Endothelial cell of umbilical vein (primary cell): ENCODE data around the gene TPM1. TPM values are rescaled to one million over a fixed set of nuclear protein-coding genes. Genes with fewer than 3 reads are reported as not detected.

ENCODE experiments used
- BruUV-seq: library from RNA; stranded (reverse); fragments of 400-500 nt; replicated peaks from 2 replicates; lab custom pipeline; 2021; lab: Mats Ljungman, UMichigan
- CTCF ChIA-PET: fragments of 300-600, 350-600 bp; sonication (Branson Sonifier 250); formaldehyde crosslinking; loops from one replicate; lab custom pipeline; 2021; ENCODE audit warnings: antibody characterized with exemption, inconsistent platforms; lab: Charles Lee
- POLR2A ChIA-PET: fragments of 300-600, 350-600 bp; sonication (Branson Sonifier 250); formaldehyde crosslinking; loops from one replicate; lab custom pipeline; 2021; ENCODE audit warnings: antibody characterized with exemption, inconsistent platforms; lab: Charles Lee
- DNase-seq: peaks from one replicate; pipeline ENCODE4 v3.0.0-alpha.2; 2011; ENCODE audit warnings: low read depth, low spot score
- FAIRE-seq: peaks from 2 replicates; lab custom pipeline; 2011; peaks lifted over from hg19 to GRCh38; lab: Jason Lieb, UNC
- H2AFZ ChIP-seq: 2 replicates; pipeline ENCODE4 v1.6.0; 2012; ENCODE audit warnings: low read depth, low read length, control low read depth, inconsistent platforms
- H3K27ac ChIP-seq: 2 replicates; pipeline ENCODE4 v1.5.1; 2011; ENCODE audit warnings: low read depth, mild to moderate bottlenecking, control low read depth, low read length, moderate library complexity; ENCODE audit not compliant: insufficient read depth
- H3K27me3 ChIP-seq, 2 experiments: 2 replicates each; pipeline versions ENCODE4 v1.6.0 to v1.6.1; 2011; ENCODE audit warnings: low read length in 2 of 2, mixed read lengths in 1 of 2; ENCODE audit not compliant: control insufficient read depth in 2 of 2, insufficient read depth in 2 of 2
- H3K36me3 ChIP-seq, 2 experiments: 2 replicates in 1 of 2; 3 replicates in 1 of 2; pipeline ENCODE4 v1.5.1; 2011; ENCODE audit warnings: low read length in 2 of 2, mild to moderate bottlenecking in 1 of 2, moderate library complexity in 1 of 2; ENCODE audit not compliant: control insufficient read depth in 2 of 2, insufficient read depth in 2 of 2; ENCODE audit errors: extremely low read depth in 1 of 2
- H3K4me1 ChIP-seq: 3 replicates; pipeline ENCODE4 v1.5.1; 2011; ENCODE audit warnings: mild to moderate bottlenecking, low read length; ENCODE audit not compliant: control insufficient read depth, insufficient read depth; ENCODE audit errors: extremely low read depth
- H3K4me2 ChIP-seq: 2 replicates; pipeline ENCODE4 v1.6.1; 2011; ENCODE audit warnings: low read length, control low read depth, mixed read lengths; ENCODE audit not compliant: insufficient read depth
- H3K4me3 ChIP-seq, 3 experiments: fragments of 200-600 bp in 1 of 3; sonication (generic), shearing (Covaris generic) in 1 of 3; replicated peaks in 1 of 3; 2 replicates each; pipeline ENCODE4 v1.5.1; 2011 to 2016; ENCODE audit warnings: control low read depth in 3 of 3, low read length in 3 of 3, mild to moderate bottlenecking in 2 of 3, inconsistent platforms in 1 of 3, low read depth in 1 of 3, moderate library complexity in 1 of 3; ENCODE audit not compliant: insufficient read depth in 1 of 3
- H3K79me2 ChIP-seq: 2 replicates; pipeline ENCODE4 v1.6.0; 2012; ENCODE audit warnings: low read length, inconsistent platforms; ENCODE audit not compliant: control insufficient read depth, insufficient read depth
- H3K9ac ChIP-seq: replicated peaks from 2 replicates; pipeline ENCODE3; 2011; ENCODE audit warnings: low read length, control low read depth; ENCODE audit not compliant: insufficient read depth; ENCODE audit errors: extremely low read depth
- H3K9me1 ChIP-seq: replicated peaks from 3 replicates; pipeline ENCODE4 v1.6.0; 2011; ENCODE audit warnings: mild to moderate bottlenecking, low read length; ENCODE audit not compliant: control insufficient read depth, insufficient read depth; ENCODE audit errors: extremely low read depth
- H3K9me3 ChIP-seq: replicated peaks from 2 replicates; pipeline ENCODE4 v1.5.1; 2012; ENCODE audit warnings: low read length, inconsistent platforms; ENCODE audit not compliant: control insufficient read depth, insufficient read depth
- H4K20me1 ChIP-seq: replicated peaks from 2 replicates; pipeline ENCODE3; 2011; ENCODE audit warnings: mild to moderate bottlenecking, low read length; ENCODE audit not compliant: control insufficient read depth, insufficient read depth; ENCODE audit errors: extremely low read depth
- EZH2 ChIP-seq: IDR thresholded peaks from 2 replicates; pipeline ENCODE4 v1.6.1; 2012; ENCODE audit warnings: borderline replicate concordance, low read depth, mild to moderate bottlenecking, moderate library complexity, low read length, inconsistent platforms; ENCODE audit not compliant: severe bottlenecking
- FOS ChIP-seq: IDR thresholded peaks from 2 replicates; pipeline ENCODE4 v1.6.1; 2011; ENCODE audit warnings: mild to moderate bottlenecking, low read length, moderate library complexity, borderline replicate concordance; ENCODE audit not compliant: insufficient read depth
- GATA2 ChIP-seq: IDR thresholded peaks from 2 replicates; pipeline ENCODE4 v1.7.0; 2011; ENCODE audit warnings: low read depth, mild to moderate bottlenecking, moderate library complexity, mixed read lengths, low read length; ENCODE audit not compliant: insufficient read length, insufficient read depth
- JUN ChIP-seq: IDR thresholded peaks from 2 replicates; pipeline ENCODE4 v1.6.1; 2011; ENCODE audit warnings: borderline replicate concordance, low read depth; ENCODE audit not compliant: insufficient read length, insufficient read depth
- MYC ChIP-seq: IDR thresholded peaks from one replicate; pipeline ENCODE4 v1.6.1; 2011; ENCODE audit warnings: mild to moderate bottlenecking, low read depth, low read length
- POLR2A ChIP-seq: IDR thresholded peaks from 2 replicates; pipeline ENCODE4 v1.6.1; 2012; ENCODE audit warnings: low read depth, mild to moderate bottlenecking, control low read depth, low read length
- POLR2AphosphoS5 ChIP-seq: IDR thresholded peaks from 2 replicates; pipeline ENCODE4 v1.6.1; 2012; ENCODE audit warnings: low read depth, mild to moderate bottlenecking, control low read depth, low read length, moderate library complexity; ENCODE audit not compliant: insufficient read depth
- dilution Hi-C: fragments of 300-500 bp; cut with MboI; formaldehyde crosslinking; loops from one replicate; pipeline ENCODE4 v1.15.0; 2019; ENCODE audit warnings: low sequenced_read_pairs; ENCODE audit not compliant: extremely low pct_ligation_motif_present
- intact Hi-C: fragments of 100-400 bp; cut with micrococcal nuclease; formaldehyde crosslinking; loops from one replicate; pipeline ENCODE4 v1.10.0; 2022
- polyA plus RNA-seq, 4 experiments: library from polyadenylated mRNA; depleted of rRNA in 3 of 4; stranded (reverse) in 3 of 4; unstranded in 1 of 4; fragments of >200 nt; gene quantifications; 2 replicates each; pipeline versions ENCODE4 v1.2.1 to v1.2.3, GENCODE V29; 2011 to 2012; ENCODE audit warnings: missing spikeins in 1 of 4
- total RNA-seq: library from RNA; stranded (reverse); gene quantifications from 2 replicates; pipeline ENCODE4 v1.2.3, GENCODE V29; 2021
- TF ChIP-seq, protein P1 (sequence below), 2 donors: IDR thresholded peaks; 1 replicate in 1 of 2; 2 replicates in 1 of 2; pipeline ENCODE4 v1.5.1; 2011; ENCODE audit warnings: low read length in 2 of 2, mild to moderate bottlenecking in 2 of 2, moderate library complexity in 2 of 2, control low read depth in 1 of 2, inconsistent platforms in 1 of 2, low read depth in 1 of 2; ENCODE audit not compliant: insufficient read depth in 1 of 2; ENCODE audit errors: extremely low read depth in 1 of 2
- TF ChIP-seq, protein P2 (sequence below): IDR thresholded peaks from 2 replicates; pipeline ENCODE4 v1.6.1; 2011; ENCODE audit not compliant: insufficient read depth, insufficient read length

The TPM1 gene
- total and polyA plus RNA-seq, 2 donors (not counting 3 experiments of a cell fraction or from before 2014, with no cell fraction given) = 518 to 558 TPM

- H3K36me3 ChIP-seq = no peaks in the 10 kb centered on the region
- FAIRE-seq (no peak), DNase-seq (no peak)
- no peaks in the 10 kb centered on the region for H3K27me3 ChIP-seq
- intact Hi-C loops (no loop called here), dilution Hi-C loops (no loop called here)
- no peaks in the 10 kb centered on the region for H3K9me3 ChIP-seq
- CTCF ChIA-PET = interaction anchor here (0.9 kb wide), 1 partner anchor 10 kb away, joined by 3 read pairs; no protein-coding TSS in a partner anchor
- no peaks in the 10 kb centered on the region for H4K20me1 ChIP-seq
- no peaks in the 10 kb centered on the region for H3K9me1 ChIP-seq
- POLR2A ChIA-PET = no interaction called here
- H3K79me2 ChIP-seq = no peaks in the 10 kb centered on the region
- TF ChIP-seq JUN (no peak), EZH2 (no peak), MYC (no peak), GATA2 (no peak), POLR2A (no peak), POLR2AphosphoS5 (no peak), FOS (no peak)
- TF ChIP-seq, protein P1, sequence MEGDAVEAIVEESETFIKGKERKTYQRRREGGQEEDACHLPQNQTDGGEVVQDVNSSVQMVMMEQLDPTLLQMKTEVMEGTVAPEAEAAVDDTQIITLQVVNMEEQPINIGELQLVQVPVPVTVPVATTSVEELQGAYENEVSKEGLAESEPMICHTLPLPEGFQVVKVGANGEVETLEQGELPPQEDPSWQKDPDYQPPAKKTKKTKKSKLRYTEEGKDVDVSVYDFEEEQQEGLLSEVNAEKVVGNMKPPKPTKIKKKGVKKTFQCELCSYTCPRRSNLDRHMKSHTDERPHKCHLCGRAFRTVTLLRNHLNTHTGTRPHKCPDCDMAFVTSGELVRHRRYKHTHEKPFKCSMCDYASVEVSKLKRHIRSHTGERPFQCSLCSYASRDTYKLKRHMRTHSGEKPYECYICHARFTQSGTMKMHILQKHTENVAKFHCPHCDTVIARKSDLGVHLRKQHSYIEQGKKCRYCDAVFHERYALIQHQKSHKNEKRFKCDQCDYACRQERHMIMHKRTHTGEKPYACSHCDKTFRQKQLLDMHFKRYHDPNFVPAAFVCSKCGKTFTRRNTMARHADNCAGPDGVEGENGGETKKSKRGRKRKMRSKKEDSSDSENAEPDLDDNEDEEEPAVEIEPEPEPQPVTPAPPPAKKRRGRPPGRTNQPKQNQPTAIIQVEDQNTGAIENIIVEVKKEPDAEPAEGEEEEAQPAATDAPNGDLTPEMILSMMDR (IDR thresholded peaks at IDR 0.05; ENCODE audit: extremely low read depth in 1 of 2, insufficient read depth in 1 of 2, low read depth in 1 of 2, low read length in 2 of 2) = no peak
- TF ChIP-seq, protein P2, sequence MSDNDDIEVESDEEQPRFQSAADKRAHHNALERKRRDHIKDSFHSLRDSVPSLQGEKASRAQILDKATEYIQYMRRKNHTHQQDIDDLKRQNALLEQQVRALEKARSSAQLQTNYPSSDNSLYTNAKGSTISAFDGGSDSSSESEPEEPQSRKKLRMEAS = no peak
- H2AFZ ChIP-seq = no peak overlapping the region
- no peak overlapping the region for H3K27ac ChIP-seq
- H3K4me3 ChIP-seq = no peak overlapping the region
- no TSS peak for BruUV-seq
- H3K9ac ChIP-seq = no peak overlapping the region
- no peak overlapping the region for H3K4me2 ChIP-seq
- peaks cover 14% of the 10 kb centered on the region for H3K4me1 ChIP-seq
Measured at GRCh38 chr15:63020128-63020527, 22.4 kb upstream of the TPM1 start.
